HepG2 (cell line): Measurements from ENCODE around the gene SCAF8. TPM values are rescaled to one million over a fixed set of nuclear protein-coding genes. Genes with fewer than 3 reads are reported as not detected.

Experiments
- ATAC-seq: fragments of 200-7000 bp; cut with Tn5 transposase; 3 replicates; pipeline ENCODE4 v1.9.1; 2020; ENCODE audit warnings: mild to moderate bottlenecking, moderate library complexity
- BruUV-seq: library from RNA; stranded (reverse); fragments of 400-500 nt; replicated peaks from 2 replicates; lab custom pipeline; 2021; lab: Mats Ljungman, UMichigan
- CTCF ChIA-PET: fragments of 300-600 bp; formaldehyde crosslinking; extraction: SDS; loops from one replicate; lab custom pipeline; 2021; ENCODE audit warnings: low total read pairs, inconsistent platforms, low intra/inter-chr PET ratio; lab: Yijun Ruan, JAX
- POLR2A ChIA-PET: fragments of 350-600 bp; sonication (Branson Sonifier 250); formaldehyde crosslinking; loops from one replicate; lab custom pipeline; 2020; ENCODE audit warnings: antibody characterized with exemption, inconsistent platforms; lab: Yijun Ruan, JAX
- DNase-seq: peaks from one replicate; pipeline ENCODE4 v3.0.0-alpha.2; 2015; ENCODE audit warnings: low spot score
- FAIRE-seq: peaks from 3 replicates; lab custom pipeline; 2011; peaks lifted over from hg19 to GRCh38; lab: Jason Lieb, UNC
- H2AFZ ChIP-seq: one replicate; pipeline ENCODE4 v1.6.1; 2011; ENCODE audit warnings: low read length, inconsistent platforms
- H3K27ac ChIP-seq: fragments of 300-600 bp; 3 replicates; pipeline ENCODE4 v1.8.0; 2011; ENCODE audit warnings: mixed run types, mild to moderate bottlenecking, mixed read lengths, low read length, inconsistent platforms; ENCODE audit not compliant: insufficient read depth; ENCODE audit errors: extremely low read length
- H3K27me3 ChIP-seq, 2 experiments: fragments of 200-600 bp in 1 of 2; 2 replicates in 1 of 2; 3 replicates in 1 of 2; pipeline versions ENCODE4 v1.6.0 to v1.8.0; 2011; ENCODE audit warnings: low read length in 2 of 2, mild to moderate bottlenecking in 2 of 2, moderate library complexity in 2 of 2, inconsistent platforms in 1 of 2; ENCODE audit not compliant: insufficient read depth in 2 of 2, control insufficient read depth in 1 of 2
- H3K36me3 ChIP-seq, 2 experiments: fragments of 200-600 bp in 1 of 2; replicated peaks in 1 of 2; 2 replicates in 1 of 2; 3 replicates in 1 of 2; pipeline versions ENCODE4 v1.5.1 to v1.8.0; 2011; ENCODE audit warnings: low read length in 2 of 2, inconsistent platforms in 1 of 2; ENCODE audit not compliant: insufficient read depth in 2 of 2, control insufficient read depth in 1 of 2
- H3K4me1 ChIP-seq: 2 replicates; pipeline ENCODE4 v1.5.1; 2012; ENCODE audit warnings: low read length, inconsistent platforms; ENCODE audit not compliant: insufficient read depth
- H3K4me2 ChIP-seq: 2 replicates; pipeline ENCODE4 v1.6.0; 2011; ENCODE audit warnings: low read depth, low read length, inconsistent platforms
- H3K4me3 ChIP-seq, 3 experiments: fragments of 200-600 bp in 1 of 3; sonication (generic), shearing (Covaris generic) in 1 of 3; replicated peaks in 1 of 3; 2 replicates each; pipeline ENCODE4 v1.5.1; 2011 to 2016; ENCODE audit warnings: low read length in 3 of 3, inconsistent platforms in 2 of 3, low read depth in 2 of 3, mild to moderate bottlenecking in 2 of 3, control low read depth in 1 of 3, mixed read lengths in 1 of 3; ENCODE audit not compliant: insufficient read depth in 1 of 3
- H3K79me2 ChIP-seq: one replicate; pipeline ENCODE4 v1.6.1; 2011; ENCODE audit warnings: low read length, inconsistent platforms; ENCODE audit not compliant: insufficient read depth
- H3K9ac ChIP-seq: 2 replicates; pipeline ENCODE4 v1.6.0; 2011; ENCODE audit warnings: mild to moderate bottlenecking, low read depth, low read length, inconsistent platforms; ENCODE audit not compliant: insufficient read depth
- H3K9me3 ChIP-seq: 2 replicates; pipeline ENCODE4 v1.5.1; 2012; ENCODE audit warnings: mild to moderate bottlenecking, low read length
- H4K20me1 ChIP-seq: 2 replicates; pipeline ENCODE4 v1.6.0; 2011; ENCODE audit warnings: inconsistent platforms, mild to moderate bottlenecking, low read length, moderate library complexity; ENCODE audit not compliant: insufficient read depth
- ARID5B ChIP-seq: IDR thresholded peaks from 2 replicates; pipeline ENCODE4 v1.4.0; 2020; ENCODE audit warnings: mild to moderate bottlenecking, missing genetic modification reagents
- CAMTA2 ChIP-seq: sonication (generic); formaldehyde crosslinking; IDR thresholded peaks from 2 replicates; pipeline ENCODE4 v1.4.0; 2020; ENCODE audit warnings: mild to moderate bottlenecking, missing genetic modification reagents, borderline replicate concordance
- GPN1 ChIP-seq: sonication (generic); formaldehyde crosslinking; IDR thresholded peaks from 2 replicates; pipeline ENCODE4 v1.5.1; 2020; ENCODE audit warnings: missing genetic modification reagents, borderline replicate concordance
- HNF4A ChIP-seq: sonication (generic); formaldehyde crosslinking; IDR thresholded peaks from 2 replicates; pipeline ENCODE4 v1.4.0; 2020; ENCODE audit warnings: missing genetic modification reagents
- IRF2 ChIP-seq: IDR thresholded peaks from 2 replicates; pipeline ENCODE4 v1.6.1; 2018; ENCODE audit warnings: missing genetic modification reagents, missing compliant biosample characterization
- ISL2 ChIP-seq: sonication (generic); formaldehyde crosslinking; IDR thresholded peaks from 2 replicates; pipeline ENCODE4 v1.5.0; 2020; ENCODE audit warnings: missing genetic modification reagents
- MEIS2 ChIP-seq: sonication (generic); formaldehyde crosslinking; IDR thresholded peaks from 2 replicates; pipeline ENCODE4 v1.9.0; 2021; ENCODE audit warnings: mild to moderate bottlenecking, missing genetic modification reagents
- SATB2 ChIP-seq: sonication (generic); formaldehyde crosslinking; IDR thresholded peaks from 2 replicates; pipeline ENCODE4 v1.5.0; 2020; ENCODE audit warnings: missing genetic modification reagents
- SOX6 ChIP-seq, 2 experiments: fragments of 450-650 bp in 1 of 2; sonication (generic) in 1 of 2; formaldehyde crosslinking in 1 of 2; IDR thresholded peaks; 2 replicates each; pipeline versions ENCODE4 v1.4.0 to v1.6.1; 2017 to 2020; ENCODE audit warnings: antibody characterized with exemption in 1 of 2, mild to moderate bottlenecking in 1 of 2, missing genetic modification reagents in 1 of 2
- SP5 ChIP-seq: IDR thresholded peaks from 2 replicates; pipeline ENCODE4 v1.6.1; 2016; ENCODE audit warnings: low read depth, borderline replicate concordance
- STAG1 ChIP-seq: sonication (generic); formaldehyde crosslinking; IDR thresholded peaks from 2 replicates; pipeline ENCODE4 v1.4.0; 2020; ENCODE audit warnings: missing genetic modification reagents
- ZMYM4 ChIP-seq: sonication (generic); formaldehyde crosslinking; IDR thresholded peaks from 2 replicates; pipeline ENCODE4 v1.8.1; 2023; ENCODE audit warnings: mild to moderate bottlenecking, missing genetic modification reagents
- ZNF160 ChIP-seq: sonication (generic); formaldehyde crosslinking; IDR thresholded peaks from 2 replicates; pipeline ENCODE4 v1.8.0; 2022; ENCODE audit warnings: mild to moderate bottlenecking, inconsistent platforms, missing genetic modification reagents
- ZNF30 ChIP-seq: sonication (generic); formaldehyde crosslinking; IDR thresholded peaks from 2 replicates; pipeline ENCODE4 v1.5.0; 2020; ENCODE audit warnings: mild to moderate bottlenecking, missing genetic modification reagents
- ZNF382 ChIP-seq: sonication (generic); formaldehyde crosslinking; IDR thresholded peaks from 2 replicates; pipeline ENCODE4 v1.5.0; 2020; ENCODE audit warnings: missing genetic modification reagents, mild to moderate bottlenecking, borderline replicate concordance
- ZNF44 ChIP-seq: sonication (generic); formaldehyde crosslinking; IDR thresholded peaks from 2 replicates; pipeline ENCODE4 v1.5.1; 2020; ENCODE audit warnings: mild to moderate bottlenecking, missing genetic modification reagents
- ZNF496 ChIP-seq: sonication (generic); formaldehyde crosslinking; IDR thresholded peaks from 2 replicates; pipeline ENCODE4 v1.8.1; 2023; ENCODE audit warnings: mild to moderate bottlenecking, moderate library complexity, missing genetic modification reagents; ENCODE audit not compliant: insufficient replicate concordance
- ZNF644 ChIP-seq: IDR thresholded peaks from 2 replicates; pipeline ENCODE4 v1.6.1; 2016; ENCODE audit warnings: low read depth
- ZNF776 ChIP-seq: sonication (generic); formaldehyde crosslinking; IDR thresholded peaks from 2 replicates; pipeline ENCODE4 v1.4.0; 2020; ENCODE audit warnings: mild to moderate bottlenecking, missing genetic modification reagents
- ZNF878 ChIP-seq: sonication (generic); formaldehyde crosslinking; IDR thresholded peaks from 2 replicates; pipeline ENCODE4 v1.8.1; 2023; ENCODE audit warnings: mild to moderate bottlenecking, missing genetic modification reagents, moderate library complexity
- ZSCAN5A ChIP-seq: sonication (generic); formaldehyde crosslinking; IDR thresholded peaks from 2 replicates; pipeline ENCODE4 v1.8.0; 2022; ENCODE audit warnings: mild to moderate bottlenecking, missing genetic modification reagents, borderline replicate concordance
- WGBS: methylation state at CpG from one replicate; pipeline ENCODE4 v1.1.6; 2017; ENCODE audit warnings: low lambda C conversion rate; 5-methylcytosine and 5-hydroxymethylcytosine counted together
- in situ Hi-C: cut with HindIII; loops from 2 replicates; pipeline ENCODE4 v1.10.0; 2017; ENCODE audit warnings: low pct_unique_long_range_greater_than_20kb; ENCODE audit not compliant: extremely low pct_ligation_motif_present
- intact Hi-C: fragments of 100-400 bp; cut with micrococcal nuclease; formaldehyde crosslinking; loops from one replicate; pipeline ENCODE4 v1.10.0; 2022; ENCODE audit not compliant: unreplicated experiment
- polyA plus RNA-seq, 8 experiments: library from polyadenylated mRNA; depleted of rRNA in 3 of 8; stranded (reverse) in 7 of 8; unstranded in 1 of 8; fragments of >200 nt; fragmentation: Illumina TruSeq in 4 of 8; extraction: Trizol in 4 of 8; gene quantifications; 2 replicates each; pipeline versions ENCODE4 v1.2.1 to v1.2.3, GENCODE V29; 2011 to 2016; ENCODE audit warnings: low read depth in 4 of 8, missing spikeins in 1 of 8, mixed read lengths in 1 of 8; ENCODE audit not compliant: insufficient read depth in 1 of 8
- total RNA-seq, 5 experiments: library from RNA; depleted of rRNA; stranded (reverse); fragments of >200 nt; fragmentation: Illumina TruSeq; extraction: Trizol; gene quantifications; 2 replicates each; pipeline ENCODE4 v1.2.3, GENCODE V29; 2016; ENCODE audit warnings: low read depth in 1 of 5

SCAF8 gene
- total and polyA plus RNA-seq, 2 of the 13 experiments (the other 11 are each of a cell fraction or from before 2014, with no cell fraction given) = 15.3 to 40.8 TPM

- DNase-seq (peak; percentile 64), FAIRE-seq (peak; percentile 55), ATAC-seq (peak; percentile 84)
- Histone ChIP-seq H3K79me2 (no peaks in the 10 kb centered on the region), H3K9me3 (no peaks in the 10 kb centered on the region), H3K27ac (peak overlapping the region; percentile 19), H3K4me1 (peaks cover 37% of the 10 kb centered on the region), H4K20me1 (no peaks in the 10 kb centered on the region), H3K9ac (no peak overlapping the region), H3K4me2 (peak overlapping the region; percentile 50), H3K4me3 (peak overlapping the region in 1 of 3 experiments; percentile 21; a peak in 1 of 6 replicates), H2AFZ (no peak overlapping the region), H3K27me3 (no peaks in the 10 kb centered on the region), H3K36me3 (peaks cover 0 to 4% of the 10 kb centered on the region in 2 experiments; a peak in 1 of 5 replicates)
- ChIA-PET CTCF (no interaction called here), POLR2A (no interaction called here)
- intact Hi-C loops = no loop called here
- no TSS peak for BruUV-seq
- in situ Hi-C loops = no loop called here
- 28% methylated on average over 10 of the region's 10 CpGs for WGBS
- no peak for TF ChIP-seq CAMTA2 (CRISPR knock-in tag)
- no peak for TF ChIP-seq ZSCAN5A (CRISPR knock-in tag)
- TF ChIP-seq ZNF644 (CRISPR knock-in tag) = no peak
- TF ChIP-seq GPN1 (CRISPR knock-in tag) = no peak
- no peak for TF ChIP-seq ZNF160 (CRISPR knock-in tag)
- TF ChIP-seq SOX6 (IDR thresholded peaks at IDR 0.05) = no peak
- TF ChIP-seq SOX6 (CRISPR knock-in tag; IDR thresholded peaks at IDR 0.05) = 0 out of 2 replicates have a peak, but pooled peaks have one; percentile 34
- TF ChIP-seq SATB2 (CRISPR knock-in tag) = no peak
- TF ChIP-seq SP5 = no peak
- peak; percentile 66 for TF ChIP-seq HNF4A
- no peak for TF ChIP-seq ZNF382 (CRISPR knock-in tag)
- no peak for TF ChIP-seq ZNF496 (CRISPR knock-in tag)
- 0 out of 2 replicates have a peak, but pooled peaks have one; percentile 39 for TF ChIP-seq ARID5B (CRISPR knock-in tag)
- no peak for TF ChIP-seq ISL2
- TF ChIP-seq MEIS2 (CRISPR knock-in tag) = no peak
- TF ChIP-seq ZNF44 (CRISPR knock-in tag) = no peak
- no peak for TF ChIP-seq ZNF878
- no peak for TF ChIP-seq ZNF776 (CRISPR knock-in tag)
- TF ChIP-seq ZNF30 = no peak
- TF ChIP-seq IRF2 (CRISPR knock-in tag) = no peak
- TF ChIP-seq ZMYM4 (CRISPR knock-in tag) = no peak
- no peak for TF ChIP-seq STAG1 (CRISPR knock-in tag)
Measured at GRCh38 chr6:154874773-154875592, 141.8 kb downstream of the SCAF8 start.
